IMR-90 (cell line): ENCODE measurements around the gene PRR16. TPM values are rescaled to one million over a fixed set of nuclear protein-coding genes. Genes with fewer than 3 reads are reported as not detected.
A peak's percentile ranks its signal among the peaks of the same experiment; 100 is the strongest.

Experiments used
- ATAC-seq: fragments of 200-7000 bp; cut with Tn5 transposase; 2 replicates; pipeline ENCODE4 v1.9.1; 2020; ENCODE audit warnings: low read depth, mild to moderate bottlenecking, moderate library complexity
- BruUV-seq: library from RNA; stranded (reverse); fragments of 400-500 nt; replicated peaks from 2 replicates; lab custom pipeline; 2021; lab: Mats Ljungman, UMichigan
- CTCF ChIA-PET: fragments of 300-600 bp; formaldehyde crosslinking; extraction: SDS; loops from one replicate; lab custom pipeline; 2021; ENCODE audit warnings: antibody characterized with exemption; lab: Yijun Ruan, JAX
- POLR2A ChIA-PET: fragments of 300-600 bp; sonication (Branson Sonifier 250); formaldehyde crosslinking; loops from one replicate; lab custom pipeline; 2022; ENCODE audit warnings: antibody characterized with exemption; ENCODE audit not compliant: unreplicated experiment; lab: Charles Lee
- DNase-seq: peaks from one replicate; pipeline ENCODE4 v3.0.0; 2013
- H2AFZ ChIP-seq: replicated peaks from 2 replicates; pipeline ENCODE3; 2013; ENCODE audit warnings: low read length, mild to moderate bottlenecking; ENCODE audit not compliant: poor library complexity
- H2AK5ac ChIP-seq: 2 replicates; pipeline ENCODE4 v1.6.1; 2013; ENCODE audit warnings: low read depth, low read length, inconsistent platforms
- H2AK9ac ChIP-seq: replicated peaks from 2 replicates; pipeline ENCODE3; 2013; ENCODE audit warnings: mild to moderate bottlenecking, low read depth, low read length, moderate library complexity; ENCODE audit not compliant: poor library complexity
- H2BK120ac ChIP-seq: 2 replicates; pipeline ENCODE4 v1.6.1; 2013; ENCODE audit warnings: low read depth, low read length, inconsistent platforms
- H2BK15ac ChIP-seq: 3 replicates; pipeline ENCODE4 v1.6.1; 2013; ENCODE audit warnings: low read depth, low read length, inconsistent platforms
- H2BK20ac ChIP-seq: 2 replicates; pipeline ENCODE4 v1.6.1; 2013; ENCODE audit warnings: low read depth, mild to moderate bottlenecking, inconsistent platforms, low read length, moderate library complexity
- H2BK5ac ChIP-seq: 2 replicates; pipeline ENCODE4 v1.6.1; 2013; ENCODE audit warnings: mild to moderate bottlenecking, low read depth, low read length, inconsistent platforms; ENCODE audit not compliant: poor library complexity, severe bottlenecking
- H3K14ac ChIP-seq: replicated peaks from 2 replicates; pipeline ENCODE4 v1.6.1; 2013; ENCODE audit warnings: low read depth, low read length, inconsistent platforms
- H3K18ac ChIP-seq: 2 replicates; pipeline ENCODE4 v1.6.1; 2013; ENCODE audit warnings: low read depth, low read length, control low read depth
- H3K23ac ChIP-seq: 2 replicates; pipeline ENCODE4 v1.6.1; 2013; ENCODE audit warnings: low read depth, low read length, inconsistent platforms
- H3K27ac ChIP-seq: 2 replicates; pipeline ENCODE4 v1.5.1; 2013; ENCODE audit warnings: mild to moderate bottlenecking, control low read depth, low read length; ENCODE audit not compliant: insufficient read depth
- H3K27me3 ChIP-seq: 2 replicates; pipeline ENCODE4 v1.6.1; 2013; ENCODE audit warnings: low read length; ENCODE audit not compliant: control insufficient read depth, insufficient read depth
- H3K36me3 ChIP-seq: 2 replicates; pipeline ENCODE4 v1.6.1; 2013; ENCODE audit warnings: low read length, mixed read lengths; ENCODE audit not compliant: control insufficient read depth, insufficient read depth
- H3K4ac ChIP-seq: 2 replicates; pipeline ENCODE4 v1.6.1; 2013; ENCODE audit warnings: low read depth, low read length, inconsistent platforms
- H3K4me1 ChIP-seq: 2 replicates; pipeline ENCODE4 v1.6.1; 2013; ENCODE audit warnings: low read length, mixed read lengths; ENCODE audit not compliant: control insufficient read depth, insufficient read depth
- H3K4me2 ChIP-seq: 2 replicates; pipeline ENCODE4 v1.6.1; 2013; ENCODE audit warnings: low read depth, mild to moderate bottlenecking, control low read depth, low read length, moderate library complexity
- H3K4me3 ChIP-seq: 2 replicates; pipeline ENCODE4 v1.5.1; 2013; ENCODE audit warnings: low read depth, mild to moderate bottlenecking, control low read depth, low read length, moderate library complexity; ENCODE audit not compliant: insufficient read depth
- H3K56ac ChIP-seq: 2 replicates; pipeline ENCODE4 v1.6.1; 2013; ENCODE audit warnings: low read length, inconsistent platforms; ENCODE audit not compliant: insufficient read depth; ENCODE audit errors: extremely low read depth
- H3K79me1 ChIP-seq, 2 experiments: 2 replicates each; pipeline ENCODE4 v1.6.1; 2013; ENCODE audit warnings: low read length in 2 of 2, inconsistent platforms in 1 of 2, low read depth in 1 of 2
- H3K9ac ChIP-seq: 2 replicates; pipeline ENCODE4 v1.6.1; 2013; ENCODE audit warnings: low read depth, low read length, control low read depth
- H3K9me1 ChIP-seq: 2 replicates; pipeline ENCODE4 v1.6.1; 2013; ENCODE audit warnings: low read length, inconsistent platforms; ENCODE audit not compliant: insufficient read depth
- H3K9me3 ChIP-seq: 2 replicates; pipeline ENCODE4 v1.6.1; 2013; ENCODE audit warnings: low read length; ENCODE audit not compliant: control insufficient read depth, insufficient read depth
- H4K20me1 ChIP-seq: 2 replicates; pipeline ENCODE4 v1.6.1; 2013; ENCODE audit warnings: low read length, inconsistent platforms; ENCODE audit not compliant: insufficient read depth
- H4K5ac ChIP-seq: 2 replicates; pipeline ENCODE4 v1.6.1; 2013; ENCODE audit warnings: mild to moderate bottlenecking, low read depth, low read length, control low read depth
- H4K8ac ChIP-seq, 2 experiments: 2 replicates each; pipeline ENCODE4 v1.6.1; 2013; ENCODE audit warnings: low read depth in 2 of 2, low read length in 2 of 2, control low read depth in 1 of 2, inconsistent platforms in 1 of 2
- H4K91ac ChIP-seq: 2 replicates; pipeline ENCODE4 v1.6.1; 2013; ENCODE audit warnings: low read depth, low read length, inconsistent platforms; ENCODE audit not compliant: insufficient read depth
- CEBPB ChIP-seq: IDR thresholded peaks from 2 replicates; pipeline ENCODE4 v1.6.1; 2012; ENCODE audit warnings: low read depth, low read length, improper control_type of control experiment
- CHD1 ChIP-seq: IDR thresholded peaks from 2 replicates; pipeline ENCODE4 v1.6.1; 2012; ENCODE audit warnings: low read depth, low read length, improper control_type of control experiment
- FOS ChIP-seq: fragments of 150-350 bp; IDR thresholded peaks from 2 replicates; pipeline ENCODE4 v1.6.1; 2016; ENCODE audit warnings: low read depth, low read length
- MAFK ChIP-seq: IDR thresholded peaks from 2 replicates; pipeline ENCODE4 v1.6.1; 2012; ENCODE audit warnings: low read depth, low read length, improper control_type of control experiment
- MAZ ChIP-seq: IDR thresholded peaks from 2 replicates; pipeline ENCODE4 v1.6.1; 2012; ENCODE audit warnings: low read depth, mild to moderate bottlenecking, low read length, improper control_type of control experiment, moderate library complexity, borderline replicate concordance
- MXI1 ChIP-seq: IDR thresholded peaks from 2 replicates; pipeline ENCODE4 v1.6.1; 2012; ENCODE audit warnings: low read depth, mild to moderate bottlenecking, low read length, moderate library complexity, borderline replicate concordance
- NFE2L2 ChIP-seq: fragments of 150-350 bp; IDR thresholded peaks from 2 replicates; pipeline ENCODE4 v1.6.1; 2016; ENCODE audit warnings: low read depth, mild to moderate bottlenecking, low read length
- RAD21 ChIP-seq: IDR thresholded peaks from 2 replicates; pipeline ENCODE4 v1.6.1; 2012; ENCODE audit warnings: low read length, improper control_type of control experiment
- RCOR1 ChIP-seq: IDR thresholded peaks from 2 replicates; pipeline ENCODE4 v1.6.1; 2012; ENCODE audit warnings: mild to moderate bottlenecking, low read length, improper control_type of control experiment; ENCODE audit not compliant: insufficient replicate concordance
- RFX5 ChIP-seq: IDR thresholded peaks from 2 replicates; pipeline ENCODE4 v1.8.0; 2012; ENCODE audit warnings: low read depth, mild to moderate bottlenecking, low read length, moderate library complexity
- SMC3 ChIP-seq: fragments of 150-350 bp; IDR thresholded peaks from 2 replicates; pipeline ENCODE4 v1.6.1; 2016; ENCODE audit warnings: low read depth, mild to moderate bottlenecking, antibody characterized with exemption, low read length, moderate library complexity
- WGBS, 2 experiments: methylation state at CpG; one replicate each; pipeline versions ENCODE4 v1.1.5 to v1.1.7; 2013; ENCODE audit warnings: missing lambda C conversion rate in 2 of 2; ENCODE audit not compliant: insufficient read length in 1 of 2; ENCODE audit errors: extremely low coverage in 2 of 2; 5-methylcytosine and 5-hydroxymethylcytosine counted together
- dilution Hi-C: fragments of 300-500 bp; cut with HindIII; formaldehyde crosslinking; loops from one replicate; pipeline ENCODE4 v1.14.3; 2018; ENCODE audit warnings: low sequenced_read_pairs; ENCODE audit not compliant: unreplicated experiment
- in situ Hi-C: fragments of 300-500 bp; cut with MboI; formaldehyde crosslinking; loops from 3 replicates; pipeline ENCODE4 v1.14.3; 2019; ENCODE audit warnings: low sequenced_read_pairs, inconsistent platforms, mixed read lengths
- intact Hi-C: fragments of 100-400 bp; cut with micrococcal nuclease; formaldehyde crosslinking; loops from 2 replicates; pipeline ENCODE4 v1.10.0; 2022
- polyA plus RNA-seq, 3 experiments: library from polyadenylated mRNA; depleted of rRNA; stranded (reverse); fragments of >200 nt; gene quantifications; 2 replicates each; pipeline ENCODE4 v1.2.3, GENCODE V29; 2012; ENCODE audit warnings: low replicate concordance in 1 of 3
- total RNA-seq: library from RNA; depleted of rRNA; stranded (reverse); fragments of >200 nt; gene quantifications from 2 replicates; pipeline ENCODE4 v1.2.3, GENCODE V29; 2012
- TF ChIP-seq, protein P1 (sequence below): fragments of 150-350 bp; IDR thresholded peaks from 2 replicates; pipeline ENCODE4 v1.6.1; 2016; ENCODE audit warnings: low read depth, mild to moderate bottlenecking, low read length, moderate library complexity, borderline replicate concordance
- TF ChIP-seq, protein P2 (sequence below): fragments of 150-350 bp; IDR thresholded peaks from 2 replicates; pipeline ENCODE4 v1.6.1; 2017; ENCODE audit warnings: mild to moderate bottlenecking, antibody characterized with exemption, low read length, low read depth

The PRR16 gene
- total and polyA plus RNA-seq, 2 of the 4 experiments (the other 2 are of a cell fraction), result 9.9 to 45.2 TPM

DNA sequence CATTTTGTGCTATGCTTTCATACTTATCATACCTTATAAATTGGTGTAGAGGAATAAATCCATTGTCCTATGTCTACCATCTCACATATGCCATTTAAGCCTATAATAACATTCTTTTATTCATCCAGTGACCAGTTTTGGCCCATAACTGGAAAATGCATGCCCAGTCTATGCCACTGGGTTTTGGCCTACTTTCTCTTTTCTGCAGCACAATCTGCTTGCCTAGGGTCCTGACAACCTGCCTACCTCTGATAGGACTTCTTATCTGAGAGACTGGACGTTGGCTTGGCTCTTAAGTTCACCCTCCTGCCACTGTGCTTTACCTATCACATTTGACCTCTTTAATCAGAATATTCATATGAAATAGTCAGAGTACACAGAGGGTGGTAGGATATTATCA, 103.0 kb downstream of the PRR16 start:
- Histone ChIP-seq H3K4me3 (no peak overlapping the region), H3K56ac (no peak overlapping the region), H3K27me3 (no peaks in the 10 kb centered on the region), H4K20me1 (no peaks in the 10 kb centered on the region; the same call in 1 of the 2 replicates), H3K14ac (peak overlapping the region; percentile 19; the same call in 1 of the 2 replicates), H3K9me3 (no peaks in the 10 kb centered on the region), H4K5ac (no peak overlapping the region), H3K9me1 (0 out of 2 replicates have a peak, but pooled peaks cover 5% of the 10 kb centered on the region), H3K79me1 (peaks cover 31 to 58% of the 10 kb centered on the region in 2 experiments), H3K23ac (no peak overlapping the region), H2BK120ac (peak overlapping the region; percentile 57; the same call in 1 of the 2 replicates), H4K91ac (peak overlapping the region; percentile 28; the same call in 1 of the 2 replicates), H2BK5ac (peak overlapping the region; percentile 65), H3K27ac (peak overlapping the region; percentile 11; the same call in 1 of the 2 replicates), H2BK15ac (peak overlapping the region; percentile 55; the same call in 1 of the 3 replicates), H2AFZ (no peak overlapping the region), H3K18ac (peak overlapping the region; percentile 5; the same call in 1 of the 2 replicates), H2AK5ac (0 out of 2 replicates have a peak overlapping the region, but pooled peaks have one; percentile 37), H3K36me3 (no peaks in the 10 kb centered on the region), H3K4me1 (peaks cover 8% of the 10 kb centered on the region), H4K8ac (no peak overlapping the region; a peak in 1 of 4 replicates), H2BK20ac (no peak overlapping the region), H3K4me2 (no peak overlapping the region), H3K9ac (no peak overlapping the region), H3K4ac (no peak overlapping the region; the same call in 1 of the 2 replicates), H2AK9ac (no peak overlapping the region)
- WGBS, 2 experiments, result no CpG with 5 or more reads among the region's 1 CpG
- BruUV-seq, result no TSS peak
- CTCF ChIA-PET, result no interaction called here
- no peak for DNase-seq
- dilution Hi-C loops (no loop called here), in situ Hi-C loops (no loop called here), intact Hi-C loops (no loop called here)
- POLR2A ChIA-PET, result interaction anchor here (0.6 kb wide), 1 partner anchor 213 kb away, joined by 3 read pairs; no protein-coding TSS in a partner anchor
- ATAC-seq, result no peak
- TF ChIP-seq RCOR1, result no peak
- no peak for TF ChIP-seq SMC3
- TF ChIP-seq RFX5, result no peak
- no peak for TF ChIP-seq NFE2L2
- no peak for TF ChIP-seq FOS
- TF ChIP-seq, protein P1, sequence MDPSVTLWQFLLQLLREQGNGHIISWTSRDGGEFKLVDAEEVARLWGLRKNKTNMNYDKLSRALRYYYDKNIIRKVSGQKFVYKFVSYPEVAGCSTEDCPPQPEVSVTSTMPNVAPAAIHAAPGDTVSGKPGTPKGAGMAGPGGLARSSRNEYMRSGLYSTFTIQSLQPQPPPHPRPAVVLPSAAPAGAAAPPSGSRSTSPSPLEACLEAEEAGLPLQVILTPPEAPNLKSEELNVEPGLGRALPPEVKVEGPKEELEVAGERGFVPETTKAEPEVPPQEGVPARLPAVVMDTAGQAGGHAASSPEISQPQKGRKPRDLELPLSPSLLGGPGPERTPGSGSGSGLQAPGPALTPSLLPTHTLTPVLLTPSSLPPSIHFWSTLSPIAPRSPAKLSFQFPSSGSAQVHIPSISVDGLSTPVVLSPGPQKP, result no peak
- no peak for TF ChIP-seq MXI1
- no peak for TF ChIP-seq CHD1
- TF ChIP-seq CEBPB, result no peak
- TF ChIP-seq, protein P2, sequence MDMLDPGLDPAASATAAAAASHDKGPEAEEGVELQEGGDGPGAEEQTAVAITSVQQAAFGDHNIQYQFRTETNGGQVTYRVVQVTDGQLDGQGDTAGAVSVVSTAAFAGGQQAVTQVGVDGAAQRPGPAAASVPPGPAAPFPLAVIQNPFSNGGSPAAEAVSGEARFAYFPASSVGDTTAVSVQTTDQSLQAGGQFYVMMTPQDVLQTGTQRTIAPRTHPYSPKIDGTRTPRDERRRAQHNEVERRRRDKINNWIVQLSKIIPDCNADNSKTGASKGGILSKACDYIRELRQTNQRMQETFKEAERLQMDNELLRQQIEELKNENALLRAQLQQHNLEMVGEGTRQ, result no peak
- TF ChIP-seq MAZ, result no peak
- no peak for TF ChIP-seq MAFK
- TF ChIP-seq RAD21, result no peak
